ENCODE results near the gene MARK2.

The MARK2 gene

GRCh38 chr11:63923319-63923718 is 84.4 kb downstream of the MARK2 start:
- WGBS (ENCODE audit: insufficient coverage, insufficient read length), result 100% methylated on average over 1 of the region's 4 CpGs
- H3K4me1 ChIP-seq (ENCODE audit: control insufficient read depth, insufficient read depth, low read length), result peaks cover 7% of the 10 kb centered on the region
- DNase-seq (ENCODE audit: low read depth, low spot score), result no peak
- no peak overlapping the region for H3K4me3 ChIP-seq (ENCODE audit: low read length)
- no peaks in the 10 kb centered on the region for H3K9me3 ChIP-seq (ENCODE audit: control insufficient read depth, insufficient read depth, low read length)
- H3K36me3 ChIP-seq (ENCODE audit: control insufficient read depth, insufficient read depth, low read length), result no peaks in the 10 kb centered on the region
- no peak overlapping the region for H3K27ac ChIP-seq (ENCODE audit: low read length)
- H3K27me3 ChIP-seq (ENCODE audit: control insufficient read depth, insufficient read depth, low read length), result no peaks in the 10 kb centered on the region; the same call in 1 of the 2 replicates

- H3K9me3 ChIP-seq (ENCODE audit: control insufficient read depth, insufficient read depth, low read length), result no peaks in the 10 kb centered on the region
- WGBS (ENCODE audit: insufficient coverage, insufficient read length), result no CpG with 5 or more reads among the region's 5 CpGs
- H3K4me3 ChIP-seq (ENCODE audit: low read length), result no peak overlapping the region
- DNase-seq (ENCODE audit: low read depth, low spot score), result no peak
- H3K36me3 ChIP-seq (ENCODE audit: control insufficient read depth, insufficient read depth, low read length), result no peaks in the 10 kb centered on the region
- no peak overlapping the region for H3K27ac ChIP-seq (ENCODE audit: low read length)
- H3K4me1 ChIP-seq (ENCODE audit: control insufficient read depth, insufficient read depth, low read length), result no peaks in the 10 kb centered on the region
- H3K27me3 ChIP-seq (ENCODE audit: control insufficient read depth, insufficient read depth, low read length), result no peaks in the 10 kb centered on the region; the same call in 1 of the 2 replicates
Observed at GRCh38 chr11:63929616-63930015, 90.7 kb downstream of the MARK2 start.

GRCh38 chr11:63931045-63931444 is 92.1 kb downstream of the MARK2 start:
- no peak overlapping the region for H3K4me3 ChIP-seq (ENCODE audit: low read length)
- no CpG with 5 or more reads among the region's 6 CpGs for WGBS (ENCODE audit: insufficient coverage, insufficient read length)
- H3K36me3 ChIP-seq (ENCODE audit: control insufficient read depth, insufficient read depth, low read length), result no peaks in the 10 kb centered on the region
- H3K27me3 ChIP-seq (ENCODE audit: control insufficient read depth, insufficient read depth, low read length), result no peaks in the 10 kb centered on the region; the same call in 1 of the 2 replicates
- no peak overlapping the region for H3K27ac ChIP-seq (ENCODE audit: low read length)
- DNase-seq (ENCODE audit: low read depth, low spot score), result no peak
- H3K9me3 ChIP-seq (ENCODE audit: control insufficient read depth, insufficient read depth, low read length), result no peaks in the 10 kb centered on the region
- H3K4me1 ChIP-seq (ENCODE audit: control insufficient read depth, insufficient read depth, low read length), result no peaks in the 10 kb centered on the region

GRCh38 chr11:63931876-63932275 is 93.0 kb downstream of the MARK2 start:
- WGBS (ENCODE audit: insufficient coverage, insufficient read length), result no CpG with 5 or more reads among the region's 12 CpGs
- no peak for DNase-seq (ENCODE audit: low read depth, low spot score)

GRCh38 chr11:63933459-63933858 is 94.5 kb downstream of the MARK2 start:
- Histone ChIP-seq H3K27me3 (ENCODE audit: control insufficient read depth, insufficient read depth, low read length) (no peaks in the 10 kb centered on the region), H3K9me3 (ENCODE audit: control insufficient read depth, insufficient read depth, low read length) (no peaks in the 10 kb centered on the region), H3K4me3 (ENCODE audit: low read length) (no peak overlapping the region), H3K27ac (ENCODE audit: low read length) (no peak overlapping the region), H3K4me1 (ENCODE audit: control insufficient read depth, insufficient read depth, low read length) (no peaks in the 10 kb centered on the region), H3K36me3 (ENCODE audit: control insufficient read depth, insufficient read depth, low read length) (no peaks in the 10 kb centered on the region)
- WGBS (ENCODE audit: insufficient coverage, insufficient read length), result no CpG with 5 or more reads among the region's 1 CpG
- no peak for DNase-seq (ENCODE audit: low read depth, low spot score)

More at GRCh38 chr11:63931876-63932275, 93.0 kb downstream of the MARK2 start:
- no peaks in the 10 kb centered on the region for H3K36me3 ChIP-seq (ENCODE audit: control insufficient read depth, insufficient read depth, low read length)
- no peak overlapping the region for H3K27ac ChIP-seq (ENCODE audit: low read length)
- no peaks in the 10 kb centered on the region; the same call in 1 of the 2 replicates for H3K27me3 ChIP-seq (ENCODE audit: control insufficient read depth, insufficient read depth, low read length)
- H3K4me3 ChIP-seq (ENCODE audit: low read length), result no peak overlapping the region
- no peaks in the 10 kb centered on the region for H3K4me1 ChIP-seq (ENCODE audit: control insufficient read depth, insufficient read depth, low read length)
- H3K9me3 ChIP-seq (ENCODE audit: control insufficient read depth, insufficient read depth, low read length), result no peaks in the 10 kb centered on the region

GRCh38 chr11:63937713-63938478 is 99.0 kb downstream of the MARK2 start:
- H3K4me1 ChIP-seq (ENCODE audit: control insufficient read depth, insufficient read depth, low read length), result no peaks in the 10 kb centered on the region; the same call in 1 of the 2 replicates
- H3K36me3 ChIP-seq (ENCODE audit: control insufficient read depth, insufficient read depth, low read length), result no peaks in the 10 kb centered on the region; the same call in 1 of the 2 replicates
- no peak overlapping the region for H3K27ac ChIP-seq (ENCODE audit: low read length)
- H3K9me3 ChIP-seq (ENCODE audit: control insufficient read depth, insufficient read depth, low read length), result no peaks in the 10 kb centered on the region
- no peak for DNase-seq (ENCODE audit: low read depth, low spot score)
- H3K4me3 ChIP-seq (ENCODE audit: low read length), result peak overlapping the region; percentile 44; the same call in 1 of the 2 replicates
- no peaks in the 10 kb centered on the region for H3K27me3 ChIP-seq (ENCODE audit: control insufficient read depth, insufficient read depth, low read length)
- no CpG with 5 or more reads among the region's 30 CpGs for WGBS (ENCODE audit: insufficient coverage, insufficient read length)

- peak; percentile 94 for DNase-seq (ENCODE audit: low read depth, low spot score)
- Histone ChIP-seq H3K36me3 (ENCODE audit: control insufficient read depth, insufficient read depth, low read length) (no peaks in the 10 kb centered on the region; the same call in 1 of the 2 replicates), H3K4me3 (ENCODE audit: low read length) (peak within 1 kb of the TSS; percentile 58; the same call in 1 of the 2 replicates), H3K27ac (ENCODE audit: low read length) (no peak within 1 kb of the TSS), H3K4me1 (ENCODE audit: control insufficient read depth, insufficient read depth, low read length) (no peaks in the 10 kb centered on the region; the same call in 1 of the 2 replicates), H3K27me3 (ENCODE audit: control insufficient read depth, insufficient read depth, low read length) (no peaks in the 10 kb centered on the region), H3K9me3 (ENCODE audit: control insufficient read depth, insufficient read depth, low read length) (no peaks in the 10 kb centered on the region)
- WGBS (ENCODE audit: insufficient coverage, insufficient read length), result no CpG with 5 or more reads among the region's 92 CpGs
Observed at GRCh38 chr11:63938479-63939396, 99.8 kb downstream of the MARK2 start, which contains the start of gene NAA40. TSS of gene NAA40 (plus strand) at chr11:63939002. CDS start at chr11:63939097, 95 bp downstream.

GRCh38 chr11:63939397-63939891 is 100.5 kb downstream of the MARK2 start:
- DNase-seq (ENCODE audit: low read depth, low spot score), result no peak
- H3K27ac ChIP-seq (ENCODE audit: low read length), result no peak overlapping the region

GRCh38 chr11:63940786-63941185 is 101.9 kb downstream of the MARK2 start:
- WGBS (ENCODE audit: insufficient coverage, insufficient read length), result no CpG with 5 or more reads among the region's 6 CpGs
- Histone ChIP-seq H3K4me3 (ENCODE audit: low read length) (no peak overlapping the region), H3K4me1 (ENCODE audit: control insufficient read depth, insufficient read depth, low read length) (no peaks in the 10 kb centered on the region; the same call in 1 of the 2 replicates), H3K36me3 (ENCODE audit: control insufficient read depth, insufficient read depth, low read length) (no peaks in the 10 kb centered on the region; the same call in 1 of the 2 replicates), H3K27ac (ENCODE audit: low read length) (no peak overlapping the region), H3K27me3 (ENCODE audit: control insufficient read depth, insufficient read depth, low read length) (no peaks in the 10 kb centered on the region), H3K9me3 (ENCODE audit: control insufficient read depth, insufficient read depth, low read length) (no peaks in the 10 kb centered on the region)
- no peak for DNase-seq (ENCODE audit: low read depth, low spot score)

More at GRCh38 chr11:63939397-63939891, 100.5 kb downstream of the MARK2 start:
- Histone ChIP-seq H3K4me3 (ENCODE audit: low read length) (peak overlapping the region; percentile 58; the same call in 1 of the 2 replicates), H3K9me3 (ENCODE audit: control insufficient read depth, insufficient read depth, low read length) (no peaks in the 10 kb centered on the region), H3K4me1 (ENCODE audit: control insufficient read depth, insufficient read depth, low read length) (no peaks in the 10 kb centered on the region; the same call in 1 of the 2 replicates), H3K36me3 (ENCODE audit: control insufficient read depth, insufficient read depth, low read length) (no peaks in the 10 kb centered on the region; the same call in 1 of the 2 replicates), H3K27me3 (ENCODE audit: control insufficient read depth, insufficient read depth, low read length) (no peaks in the 10 kb centered on the region)
- no CpG with 5 or more reads among the region's 26 CpGs for whole genome bisulfite sequencing (ENCODE audit: insufficient coverage, insufficient read length)

GRCh38 chr11:63941901-63942300 is 103.0 kb downstream of the MARK2 start:
- WGBS (ENCODE audit: insufficient coverage, insufficient read length), result no CpG with 5 or more reads among the region's 4 CpGs
- H3K4me1 ChIP-seq (ENCODE audit: control insufficient read depth, insufficient read depth, low read length), result no peaks in the 10 kb centered on the region; the same call in 1 of the 2 replicates

More at GRCh38 chr11:63941901-63942300, 103.0 kb downstream of the MARK2 start:
- Histone ChIP-seq H3K27ac (ENCODE audit: low read length) (no peak overlapping the region), H3K27me3 (ENCODE audit: control insufficient read depth, insufficient read depth, low read length) (no peaks in the 10 kb centered on the region), H3K36me3 (ENCODE audit: control insufficient read depth, insufficient read depth, low read length) (no peaks in the 10 kb centered on the region; the same call in 1 of the 2 replicates), H3K9me3 (ENCODE audit: control insufficient read depth, insufficient read depth, low read length) (no peaks in the 10 kb centered on the region), H3K4me3 (ENCODE audit: low read length) (no peak overlapping the region)
- DNase-seq (ENCODE audit: low read depth, low spot score), result no peak

Data from iPS DF 6.9 (cell line).